Measurements from ENCODE around the gene KIAA0586.
"Not testable (repeated sequence)": the region's sequence is repeated elsewhere in the genome, so short reads cannot be mapped to it uniquely, and the experiment has no call there.

The KIAA0586 gene

DNA sequence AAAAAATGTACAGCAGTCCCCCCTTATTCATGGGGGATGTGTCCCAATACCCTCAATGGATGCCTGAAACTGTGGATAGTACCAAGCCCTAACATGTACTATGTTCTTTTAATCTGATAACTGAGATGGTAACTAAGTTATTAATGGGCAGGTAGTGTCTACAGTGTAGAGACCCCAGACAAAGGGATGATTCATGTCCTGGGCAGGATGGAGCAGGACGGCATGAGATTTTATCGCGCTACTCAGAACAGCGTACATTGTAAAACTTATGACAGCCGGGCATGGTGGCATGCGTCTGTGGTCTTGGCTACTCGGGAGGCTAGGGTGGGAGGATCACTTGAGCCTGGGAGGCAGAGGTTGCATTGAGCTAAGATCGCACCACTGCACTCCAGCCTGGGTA, 37.1 kb downstream of the KIAA0586 start:
- DNase-seq (ENCODE audit: low read depth, low spot score): no peak

DNA sequence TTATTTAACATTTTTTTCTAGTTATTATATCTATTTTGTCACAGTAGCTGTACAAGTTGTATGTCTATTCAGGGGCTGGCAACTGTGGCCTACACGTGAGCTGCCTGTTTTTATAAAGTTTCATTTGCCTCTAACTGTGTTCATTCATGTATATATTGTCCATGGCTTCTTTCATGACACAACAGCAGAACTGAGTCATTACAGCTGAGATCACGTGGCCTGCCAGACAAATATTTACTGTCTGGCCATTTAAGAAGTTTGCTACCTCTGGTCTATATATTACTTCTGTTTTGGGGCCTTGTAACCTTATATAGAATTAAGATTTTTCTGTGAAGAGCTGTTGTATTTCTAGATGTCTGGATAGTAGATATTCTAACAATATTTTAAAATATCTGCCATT, 37.9 kb downstream of the KIAA0586 start:
- no peak for DNase-seq (ENCODE audit: low read depth, low spot score)

DNA sequence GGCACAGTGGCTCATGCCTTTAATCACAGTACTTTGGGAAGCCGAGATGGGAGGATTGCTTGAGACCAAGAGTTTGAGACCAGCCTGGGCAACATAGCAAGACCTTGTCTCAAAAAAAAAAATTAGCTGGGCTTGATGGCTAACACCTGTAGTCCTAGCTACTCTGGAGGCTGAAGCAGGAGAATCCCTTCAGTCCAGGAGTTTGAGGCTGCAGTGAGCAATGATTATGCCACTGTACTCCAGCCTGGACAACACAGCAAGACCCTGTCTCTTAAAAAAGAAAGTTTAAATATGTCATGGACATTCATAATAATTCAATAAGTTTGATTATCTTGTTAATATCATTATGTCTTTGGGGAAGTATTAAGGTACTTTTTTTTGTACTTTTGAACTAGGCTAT, 38.9 kb downstream of the KIAA0586 start:
- no peak for DNase-seq (ENCODE audit: low read depth, low spot score)

DNA sequence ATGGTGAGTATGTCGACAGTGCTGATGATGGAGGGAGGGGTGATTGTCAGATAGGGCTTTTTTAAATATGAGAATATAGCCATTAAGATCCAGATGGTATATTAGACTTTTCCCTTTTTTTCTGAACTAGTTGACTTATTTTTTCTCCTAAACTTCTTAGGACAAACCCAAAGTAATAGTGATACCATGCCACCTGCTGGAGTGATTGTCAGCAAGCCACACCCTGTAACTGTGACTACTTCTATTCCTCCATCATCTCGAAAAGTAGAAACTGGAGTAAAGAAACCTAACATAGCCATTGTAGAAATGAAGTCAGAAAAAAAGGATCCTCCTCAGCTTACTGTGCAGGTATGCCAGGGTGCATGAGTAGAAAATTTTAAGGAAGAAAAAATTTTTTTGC, 40.1 kb downstream of the KIAA0586 start:
- DNase-seq (ENCODE audit: low read depth, low spot score): no peak

DNA sequence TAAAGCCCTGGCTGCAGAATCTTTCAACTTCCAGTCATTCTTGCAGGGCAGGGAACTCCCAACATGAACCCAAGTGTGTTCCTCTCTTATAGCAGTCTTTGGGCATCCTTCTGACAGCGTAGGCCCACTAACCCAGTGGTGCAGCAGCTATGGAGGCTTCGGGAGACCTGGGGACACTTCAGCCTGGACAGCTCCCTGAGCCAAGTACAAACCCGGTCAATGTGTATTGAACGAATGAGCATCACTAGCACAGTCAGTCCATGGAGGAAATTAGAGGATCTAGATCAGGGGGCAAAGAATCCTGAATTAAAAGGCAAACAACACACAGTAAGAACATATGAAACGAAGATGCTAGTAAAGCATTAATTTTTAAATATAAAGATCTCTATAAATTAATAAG, 41.8 kb downstream of the KIAA0586 start:
- DNase-seq (ENCODE audit: low read depth, low spot score): no peak

DNA sequence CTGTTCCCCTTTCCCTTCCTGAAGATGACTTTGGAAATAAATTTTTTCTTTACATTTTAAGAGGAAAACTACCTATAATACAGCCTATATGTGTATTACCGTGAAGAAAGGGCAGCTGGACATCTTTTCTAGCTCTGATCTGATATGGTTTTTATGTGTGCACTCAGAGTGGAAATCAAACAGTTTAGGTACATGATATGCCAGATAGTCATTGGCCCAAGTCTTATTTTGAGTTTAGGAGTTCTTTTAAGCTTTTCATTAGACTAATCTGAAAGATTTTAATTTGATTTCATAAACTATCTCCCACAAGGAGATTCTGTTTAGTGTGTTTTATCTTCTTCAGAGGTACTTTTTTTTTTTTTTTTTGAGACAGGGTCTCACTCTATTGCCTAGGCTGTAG, 48.8 kb downstream of the KIAA0586 start:
- no peak for DNase-seq (ENCODE audit: low read depth, low spot score)

DNA sequence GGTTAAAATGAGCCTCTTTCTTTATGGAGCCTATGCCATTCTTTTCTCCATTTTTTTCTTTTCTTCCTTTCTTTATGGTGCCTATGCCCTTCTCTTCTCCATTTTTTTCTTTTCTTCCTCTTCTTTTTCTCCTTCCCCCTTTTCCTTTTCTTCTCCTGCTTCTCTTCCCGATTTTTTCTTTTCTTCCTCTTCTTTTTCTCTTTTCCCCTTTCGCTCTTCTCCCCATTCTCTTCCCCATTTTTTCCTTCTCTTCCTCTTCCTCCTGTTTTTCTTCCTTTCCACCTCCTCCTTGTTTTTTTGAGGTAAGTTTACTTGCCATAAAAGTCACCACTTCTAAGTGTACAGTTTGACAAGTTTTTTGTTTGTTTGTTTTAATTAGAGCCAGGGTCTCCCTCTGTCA, 50.1 kb downstream of the KIAA0586 start:
- DNase-seq (ENCODE audit: low read depth, low spot score): no peak

DNA sequence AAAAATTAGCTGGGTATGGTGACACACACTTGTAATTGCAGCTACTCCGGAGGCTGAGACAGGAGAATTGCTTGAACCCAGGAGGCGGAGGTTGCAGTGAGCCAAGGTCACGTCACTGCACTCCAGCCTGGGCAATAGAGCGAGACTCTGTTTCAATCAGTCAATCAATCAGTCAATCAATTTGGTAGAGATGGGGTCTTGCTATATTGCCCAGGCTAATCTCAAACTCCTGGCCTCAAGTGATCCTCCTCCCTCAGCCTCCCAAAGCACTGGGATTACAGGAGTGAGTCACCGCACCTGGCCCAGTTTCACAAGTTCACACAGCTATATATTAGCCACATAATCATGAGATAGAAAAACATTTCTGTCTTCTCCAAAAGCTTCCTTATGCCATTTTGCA, 50.8 kb downstream of the KIAA0586 start:
- not testable (repeated sequence) for DNase-seq (ENCODE audit: low read depth, low spot score)

DNA sequence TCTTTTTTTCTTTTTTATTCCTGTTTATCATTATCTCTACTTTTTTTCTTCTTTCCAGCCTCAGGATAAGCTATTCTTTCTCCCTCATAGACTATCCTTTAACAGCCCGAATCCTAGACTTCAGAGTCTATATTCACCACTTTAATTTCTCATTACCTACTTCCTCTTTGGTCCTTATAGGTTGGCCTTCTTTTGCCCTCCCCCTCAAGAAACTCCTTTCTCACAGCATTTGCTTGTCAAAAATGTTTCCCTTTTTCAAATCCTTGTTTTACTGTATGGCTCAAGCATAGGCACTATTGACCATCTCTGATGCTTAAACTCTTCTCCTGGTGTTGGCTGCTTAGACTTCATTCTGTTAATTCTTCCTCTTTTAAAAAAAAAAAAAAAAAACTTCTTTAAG, 52.5 kb downstream of the KIAA0586 start:
- DNase-seq (ENCODE audit: low read depth, low spot score): no peak

DNA sequence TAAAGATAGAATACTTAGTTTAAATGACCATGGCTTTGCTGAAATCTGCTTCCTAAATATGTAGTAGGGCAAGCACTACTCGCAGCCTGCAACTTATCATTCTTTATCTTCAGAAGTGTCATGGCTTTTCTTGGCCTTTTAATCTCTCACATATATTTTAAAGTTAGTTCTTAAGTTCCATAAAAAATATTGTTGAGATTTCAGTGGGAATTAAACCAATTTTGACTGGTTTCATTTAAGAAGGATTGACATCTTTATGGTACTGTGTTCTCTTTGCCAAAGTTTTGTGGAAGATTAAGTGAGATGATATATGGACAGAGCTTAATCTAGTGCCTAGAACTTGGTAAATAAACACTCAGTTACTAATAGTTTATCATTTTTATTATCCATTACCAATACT, 56.7 kb downstream of the KIAA0586 start:
- no peak for DNase-seq (ENCODE audit: low read depth, low spot score)

DNA sequence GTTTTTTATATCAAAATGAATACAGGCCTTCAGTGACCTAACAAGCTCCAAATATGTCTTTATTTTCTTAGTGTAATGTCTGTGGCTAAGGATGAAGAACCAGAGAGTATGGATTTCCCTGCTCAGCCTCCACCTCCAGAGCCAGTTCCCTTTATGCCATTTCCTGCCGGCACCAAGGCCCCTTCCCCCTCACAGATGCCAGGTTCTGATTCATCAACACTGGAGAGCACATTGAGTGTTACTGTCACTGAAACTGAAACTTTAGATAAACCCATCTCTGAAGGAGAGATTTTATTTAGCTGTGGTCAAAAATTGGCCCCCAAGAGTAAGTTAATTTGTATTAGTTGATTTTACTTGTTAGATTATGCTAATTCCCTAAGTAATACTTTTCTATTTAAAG, 61.0 kb downstream of the KIAA0586 start:
- DNase-seq (ENCODE audit: low read depth, low spot score): no peak

DNA sequence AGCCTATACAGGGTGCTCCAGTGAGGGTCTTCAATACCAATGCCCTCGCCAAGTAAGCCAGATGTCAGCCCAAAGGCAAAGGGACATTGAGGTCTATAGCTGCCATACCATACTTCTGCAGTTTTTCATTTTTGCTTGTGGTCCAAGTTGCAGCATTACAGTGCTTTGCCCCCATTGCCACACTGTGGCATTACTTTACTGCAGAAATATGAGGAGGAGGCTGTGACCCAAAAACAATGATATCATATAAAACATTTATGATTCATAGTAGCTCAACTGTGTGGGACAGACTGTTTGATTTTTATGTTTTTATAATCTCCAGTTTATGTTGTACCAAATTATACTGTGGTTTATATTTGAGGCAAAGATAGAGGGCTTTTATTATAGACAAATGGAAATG, 64.1 kb downstream of the KIAA0586 start:
- no peak for DNase-seq (ENCODE audit: low read depth, low spot score)

DNA sequence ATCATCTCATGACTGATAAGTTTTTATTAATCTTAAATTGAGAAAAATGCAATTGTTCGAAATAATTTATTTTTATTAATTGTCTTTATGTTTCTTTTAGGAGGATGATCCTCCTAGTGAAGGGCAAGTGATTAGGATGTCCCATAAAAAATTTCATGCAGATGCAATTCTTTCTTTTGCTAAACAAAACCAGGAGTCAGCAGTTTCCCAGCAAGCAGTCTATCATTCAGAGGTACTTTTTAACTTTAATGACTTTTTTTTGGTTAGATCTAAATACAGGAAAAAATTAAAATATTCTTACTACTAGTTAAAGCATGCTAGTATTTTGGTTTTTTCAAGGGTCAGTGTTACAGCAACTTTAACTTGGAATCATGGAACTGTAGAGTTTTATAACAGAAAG, 64.5 kb downstream of the KIAA0586 start:
- no peak for DNase-seq (ENCODE audit: low read depth, low spot score)

DNA sequence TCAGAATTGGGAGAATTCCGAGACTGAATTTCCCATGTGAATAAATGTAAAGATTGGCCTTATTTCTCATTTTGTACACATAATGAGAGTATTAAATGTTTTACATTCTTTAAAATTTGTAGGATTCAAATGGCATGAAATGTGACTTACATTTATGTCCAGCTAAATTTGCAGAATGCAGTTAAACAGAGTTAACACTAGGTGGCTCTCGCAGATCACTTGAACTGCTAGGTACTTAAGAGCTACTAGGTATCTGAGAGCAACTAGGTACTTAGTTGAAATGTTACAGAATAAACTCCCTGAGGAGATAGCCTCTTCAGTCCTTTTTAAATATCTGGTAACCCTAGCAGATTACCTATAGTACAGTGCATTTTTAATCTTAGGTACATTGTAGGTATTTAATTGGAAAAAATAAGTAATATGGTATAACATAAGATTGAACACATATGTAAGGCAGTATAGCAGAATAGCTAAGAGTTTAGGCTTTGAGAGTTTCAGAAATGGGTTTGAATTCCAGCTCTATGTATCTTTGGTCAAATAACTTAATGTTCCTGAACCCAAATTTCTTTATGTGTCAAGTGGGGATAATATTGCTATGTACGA, 73.8 kb downstream of the KIAA0586 start:
- peak; percentile 31 for DNase-seq (ENCODE audit: low read depth, low spot score)

DNA sequence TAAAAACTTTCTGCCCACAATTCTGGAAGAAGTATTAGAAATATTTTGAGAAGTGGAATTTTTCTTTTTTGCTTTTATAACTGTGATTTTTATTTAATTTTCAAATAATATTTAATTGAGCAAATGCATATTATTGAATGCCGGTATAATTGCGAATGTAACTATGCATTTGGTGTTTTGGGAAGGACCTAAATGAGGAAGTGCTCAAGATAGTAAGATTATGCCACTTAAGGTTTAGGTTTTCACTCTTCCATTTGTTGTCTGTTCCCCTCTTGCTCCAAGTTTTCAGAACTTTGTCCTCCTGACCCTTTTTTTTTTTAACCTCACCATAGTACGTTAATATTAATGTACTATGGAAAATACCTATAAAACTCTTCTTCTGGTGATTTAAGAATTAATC, 85.8 kb downstream of the KIAA0586 start:
- DNase-seq (ENCODE audit: low read depth, low spot score): no peak

DNA sequence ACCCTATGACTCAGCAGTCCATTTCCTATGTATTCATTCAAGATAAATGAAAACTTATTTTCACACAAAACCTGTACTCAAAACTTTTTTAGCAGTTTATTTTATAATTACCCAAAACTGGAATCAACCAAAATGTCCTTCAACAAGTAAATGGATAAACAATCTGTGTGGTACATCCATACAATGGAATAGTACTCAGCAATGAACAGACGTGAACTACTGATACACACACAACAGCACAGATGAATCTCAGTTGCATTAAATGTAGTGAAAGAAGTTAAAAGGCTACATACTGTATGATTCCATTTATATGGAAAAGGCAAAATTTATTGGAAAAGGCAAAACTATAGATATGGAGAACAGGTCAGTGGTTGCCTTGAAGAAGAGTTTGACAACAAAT, 90.1 kb downstream of the KIAA0586 start:
- no peak for DNase-seq (ENCODE audit: low read depth, low spot score)

DNA sequence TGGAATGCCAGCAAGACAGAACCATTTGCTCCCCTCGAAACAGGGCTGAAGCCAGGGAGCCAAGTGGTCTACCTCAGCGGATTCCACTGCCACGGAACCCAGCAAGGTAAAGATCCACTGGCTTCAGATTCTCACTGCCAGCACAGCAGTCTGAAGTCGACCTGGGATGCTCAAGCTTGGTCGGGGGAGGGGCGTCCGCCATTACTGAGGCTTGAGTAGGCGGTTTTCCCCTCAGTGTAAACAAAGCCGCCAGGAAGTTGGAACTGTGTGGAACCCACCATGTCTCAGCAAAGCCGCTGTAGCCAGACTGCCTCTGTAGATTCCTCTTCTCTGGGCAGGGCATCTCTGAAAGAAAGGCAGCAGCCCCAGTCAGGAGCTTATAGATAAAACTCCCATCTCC, 98.2 kb downstream of the KIAA0586 start:
- DNase-seq (ENCODE audit: low read depth, low spot score): not testable (repeated sequence)

DNA sequence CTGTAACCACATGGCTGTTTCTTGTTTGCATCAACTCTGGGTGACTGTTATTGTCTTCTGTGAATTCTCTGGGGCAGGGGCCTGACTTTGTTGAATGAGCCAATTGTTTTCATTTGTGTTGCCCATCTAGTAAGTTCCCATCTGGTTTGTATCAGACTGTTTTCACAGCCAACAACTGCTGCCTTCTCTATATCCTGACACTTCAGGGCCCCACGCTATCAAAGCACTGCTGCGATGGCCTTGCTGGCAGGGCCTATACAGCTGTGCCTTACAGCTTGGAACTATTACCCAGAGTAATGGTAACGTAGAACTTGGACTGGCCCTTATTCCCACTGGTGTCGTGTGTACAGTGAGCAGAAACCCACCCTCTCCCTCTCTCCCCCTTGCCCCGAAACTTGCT, 105.9 kb downstream of the KIAA0586 start:
- peak; percentile 43 for DNase-seq (ENCODE audit: low read depth, low spot score)

DNA sequence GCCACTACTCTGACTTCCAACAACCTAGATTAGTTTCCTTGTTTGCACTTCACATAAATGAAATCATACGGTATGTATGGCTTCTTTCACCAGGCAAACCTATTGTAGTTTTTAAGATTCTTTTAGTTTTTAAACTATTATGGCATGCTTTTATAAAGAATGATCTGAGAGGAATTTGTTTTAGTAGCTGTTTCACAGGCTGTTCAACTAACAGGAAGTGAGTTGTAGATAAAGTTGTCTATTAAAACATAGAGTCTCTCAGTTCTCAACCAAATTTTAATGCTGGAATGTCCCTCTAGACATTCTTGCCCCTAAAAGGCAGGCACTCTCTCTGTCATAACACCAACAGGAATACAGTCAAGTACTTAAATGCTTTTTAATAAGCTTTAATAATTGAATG, 107.5 kb downstream of the KIAA0586 start:
- no peak for DNase-seq (ENCODE audit: low read depth, low spot score)

DNA sequence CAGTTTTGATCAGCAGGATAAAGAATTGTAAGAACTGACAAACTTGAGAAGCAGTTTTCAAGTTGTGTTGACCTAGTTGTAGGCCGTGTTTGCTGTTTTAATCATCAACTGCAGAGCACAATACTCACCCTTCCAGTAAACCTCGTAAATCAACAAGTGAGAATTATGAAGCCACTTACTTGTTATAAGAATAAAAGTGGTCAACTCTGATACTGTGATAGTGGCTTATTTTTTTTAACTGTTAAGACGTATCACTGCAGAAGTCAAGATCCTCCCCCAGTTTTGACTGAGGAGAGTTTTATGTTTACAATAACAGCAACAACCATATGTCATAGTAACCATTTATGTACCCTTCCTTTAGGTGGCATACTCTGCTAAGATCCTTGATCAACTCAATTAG, 109.5 kb downstream of the KIAA0586 start:
- no peak for DNase-seq (ENCODE audit: low read depth, low spot score)

DNA sequence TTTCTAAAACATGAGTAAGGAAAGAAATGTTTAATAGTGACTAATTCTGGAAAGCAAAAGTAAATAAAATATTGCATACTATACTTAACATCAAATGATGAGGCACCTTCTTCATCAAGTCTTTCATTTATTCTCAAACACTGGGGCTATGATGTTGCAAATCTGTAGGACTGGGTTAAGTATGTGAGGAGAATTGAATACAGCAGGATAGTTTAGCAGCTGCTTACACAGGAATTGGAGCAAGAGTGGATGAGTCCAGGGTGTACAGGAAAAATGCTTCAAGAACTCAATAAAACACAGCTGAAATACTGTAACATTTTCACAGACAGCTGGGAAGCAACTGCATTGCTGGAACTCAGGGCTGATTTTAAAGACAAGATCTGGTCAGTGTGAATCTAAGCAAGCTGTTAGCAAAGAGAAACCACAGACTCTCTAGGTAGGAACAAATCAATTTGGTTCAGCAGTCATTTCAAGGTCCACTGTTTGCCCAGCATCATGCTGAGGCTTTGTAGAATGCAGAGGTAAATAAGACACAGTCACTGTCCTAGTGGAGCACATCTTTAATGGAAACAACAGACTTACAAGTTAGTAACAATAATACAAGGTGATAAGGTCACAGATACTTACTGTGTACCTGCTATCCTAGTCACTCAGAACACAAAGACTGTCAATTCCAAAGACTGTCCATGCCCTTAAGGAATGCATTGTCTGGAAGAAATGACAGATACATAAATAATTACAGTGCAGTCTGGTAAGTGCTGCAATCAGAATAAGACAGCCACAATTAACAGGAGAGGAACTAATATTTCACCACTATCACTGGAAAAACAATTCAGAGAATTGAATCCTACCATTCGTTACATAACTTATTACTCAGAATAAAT, 113.5 kb downstream of the KIAA0586 start:
- DNase-seq (ENCODE audit: low read depth, low spot score): no peak

DNA sequence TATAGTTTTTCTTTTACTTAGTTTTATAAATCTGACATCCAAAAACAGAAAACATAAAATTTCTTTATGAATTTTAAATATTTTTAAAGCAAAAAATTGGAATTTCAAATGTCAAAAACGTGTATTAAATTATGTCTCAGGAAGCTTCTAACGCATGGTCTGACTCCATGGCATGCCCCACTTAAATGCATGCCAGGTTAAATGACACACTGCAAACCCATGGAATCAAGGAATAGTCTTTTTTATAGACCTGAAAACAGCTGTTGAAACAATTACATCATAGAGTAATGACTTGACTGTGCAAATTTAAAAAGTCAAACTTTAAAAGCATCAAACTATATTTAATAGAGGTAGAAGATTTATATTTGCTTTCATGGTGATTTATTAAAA, 114.1 kb downstream of the KIAA0586 start:
- no peak for DNase-seq (ENCODE audit: low read depth, low spot score)

DNA sequence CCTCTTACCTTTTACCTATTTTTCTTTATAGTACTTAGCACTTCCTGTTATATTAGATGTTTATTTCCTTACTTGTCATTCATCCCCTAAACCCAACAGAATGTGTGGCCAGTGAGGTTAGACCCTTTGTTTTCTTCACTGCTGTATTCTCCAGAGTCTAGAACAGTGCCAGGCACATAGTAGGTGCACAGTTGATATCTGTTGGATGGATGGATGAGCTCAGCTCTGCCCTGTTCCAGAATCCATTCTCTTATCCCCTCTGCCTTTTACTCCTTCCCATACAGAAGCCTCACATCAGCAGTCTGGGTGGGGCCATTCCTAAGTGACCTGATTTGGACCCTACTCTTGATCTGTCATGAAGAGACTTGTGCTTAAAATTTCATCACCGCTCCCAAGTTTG, 115.7 kb downstream of the KIAA0586 start:
- no peak for DNase-seq (ENCODE audit: low read depth, low spot score)
